Nephron (organoid): ENCODE measurements around the gene LYVE1.

Experiments used
- H3K27ac Mint-ChIP-seq, 3 experiments: 2 replicates each; pipeline ENCODE4 v1.8.0; 2020; ENCODE audit warnings: mixed read lengths in 3 of 3, mild to moderate bottlenecking in 2 of 3, moderate library complexity in 1 of 3
- H3K27me3 Mint-ChIP-seq: 2 replicates; pipeline ENCODE4 v1.8.0; 2021; ENCODE audit warnings: low read depth, mild to moderate bottlenecking, moderate library complexity, mixed read lengths
- H3K36me3 Mint-ChIP-seq: 2 replicates; pipeline ENCODE4 v1.8.0; 2020; ENCODE audit warnings: low read depth, mixed read lengths
- H3K4me1 Mint-ChIP-seq: 2 replicates; pipeline ENCODE4 v1.8.0; 2020; ENCODE audit warnings: mixed read lengths
- H3K4me3 Mint-ChIP-seq, 3 experiments: 2 replicates each; pipeline ENCODE4 v1.8.0; 2020; ENCODE audit warnings: mild to moderate bottlenecking in 3 of 3, mixed read lengths in 3 of 3, moderate library complexity in 2 of 3
- H3K9me3 Mint-ChIP-seq: 2 replicates; pipeline ENCODE4 v1.8.0; 2020; ENCODE audit warnings: mixed read lengths
- CTCF ChIP-seq, 3 experiments: fragments of 200-600 bp; sonication (generic); IDR thresholded peaks; one replicate each; pipeline ENCODE4 v1.5.0; 2021; ENCODE audit warnings: antibody characterized with exemption in 3 of 3; ENCODE audit not compliant: unreplicated experiment in 3 of 3

The LYVE1 gene

GRCh38 chr11:10564696-10565318, 3.7 kb downstream of the LYVE1 start:
- H3K27me3 Mint-ChIP-seq = peaks cover 6% of the 10 kb centered on the region
- no peak for TF ChIP-seq CTCF (IDR thresholded peaks at IDR 0.05; ENCODE audit: unreplicated experiment in 3 of 3)
- H3K27ac Mint-ChIP-seq = no peak overlapping the region
- no peaks in the 10 kb centered on the region for H3K9me3 Mint-ChIP-seq
- H3K4me3 Mint-ChIP-seq = no peak overlapping the region
- peaks cover 9% of the 10 kb centered on the region for H3K4me1 Mint-ChIP-seq
- H3K36me3 Mint-ChIP-seq = no peaks in the 10 kb centered on the region

GRCh38 chr11:10564030-10564429, 4.4 kb downstream of the LYVE1 start:
- Mint-ChIP-seq H3K4me3 (no peak overlapping the region), H3K4me1 (peaks cover 9% of the 10 kb centered on the region), H3K27ac (no peak overlapping the region), H3K36me3 (no peaks in the 10 kb centered on the region), H3K27me3 (peaks cover 6% of the 10 kb centered on the region), H3K9me3 (no peaks in the 10 kb centered on the region)
- TF ChIP-seq CTCF (IDR thresholded peaks at IDR 0.05; ENCODE audit: unreplicated experiment in 3 of 3) = no peak

- Mint-ChIP-seq H3K36me3 (no peaks in the 10 kb centered on the region), H3K27me3 (peaks cover 6% of the 10 kb centered on the region), H3K27ac (no peak overlapping the region), H3K9me3 (no peaks in the 10 kb centered on the region), H3K4me3 (no peak overlapping the region), H3K4me1 (peaks cover 5% of the 10 kb centered on the region)
- no peak for TF ChIP-seq CTCF (IDR thresholded peaks at IDR 0.05; ENCODE audit: unreplicated experiment in 3 of 3)
Measured at GRCh38 chr11:10561947-10562346, 6.5 kb downstream of the LYVE1 start.

- Mint-ChIP-seq H3K36me3 (no peaks in the 10 kb centered on the region), H3K27ac (no peak overlapping the region), H3K27me3 (peaks cover 11% of the 10 kb centered on the region), H3K9me3 (no peaks in the 10 kb centered on the region), H3K4me1 (no peaks in the 10 kb centered on the region), H3K4me3 (no peak overlapping the region)
- no peak for TF ChIP-seq CTCF (IDR thresholded peaks at IDR 0.05; ENCODE audit: unreplicated experiment in 3 of 3)
Measured at GRCh38 chr11:10561043-10561818, 7.2 kb downstream of the LYVE1 start.

GRCh38 chr11:10558288-10558687, 10.2 kb downstream of the LYVE1 start:
- H3K27ac Mint-ChIP-seq = no peak overlapping the region
- no peaks in the 10 kb centered on the region for H3K9me3 Mint-ChIP-seq
- peaks cover 11% of the 10 kb centered on the region for H3K27me3 Mint-ChIP-seq
- TF ChIP-seq CTCF (IDR thresholded peaks at IDR 0.05; ENCODE audit: unreplicated experiment in 3 of 3) = no peak
- H3K4me1 Mint-ChIP-seq = no peaks in the 10 kb centered on the region
- H3K36me3 Mint-ChIP-seq = no peaks in the 10 kb centered on the region
- H3K4me3 Mint-ChIP-seq = no peak overlapping the region

- no peaks in the 10 kb centered on the region for H3K36me3 Mint-ChIP-seq
- no peak overlapping the region for H3K4me3 Mint-ChIP-seq
- H3K4me1 Mint-ChIP-seq = no peaks in the 10 kb centered on the region
- peaks cover 4% of the 10 kb centered on the region for H3K9me3 Mint-ChIP-seq
- H3K27me3 Mint-ChIP-seq = peaks cover 14% of the 10 kb centered on the region
- TF ChIP-seq CTCF (IDR thresholded peaks at IDR 0.05; ENCODE audit: unreplicated experiment in 3 of 3) = no peak
- H3K27ac Mint-ChIP-seq = no peak overlapping the region
Measured at GRCh38 chr11:10556590-10556989, 11.9 kb downstream of the LYVE1 start.
